Camera-type eye (tissue), 1 donor: ENCODE results near the gene POGZ. TPM values are rescaled to one million over a fixed set of nuclear protein-coding genes. Genes with fewer than 3 reads are reported as not detected.

ENCODE experiments used
- total RNA-seq: library from RNA; depleted of rRNA; stranded (reverse); fragments of >200 nt; gene quantifications from one replicate; pipeline ENCODE4 v1.2.3, GENCODE V29; 2014

Gene POGZ
- total RNA-seq: 117 TPM

GRCh38 chr1:151459331-151460046 lies at the start of gene POGZ:
TSS of gene POGZ (minus strand) at chr1:151459494. CDS start at chr1:151442204, 17,290 bp downstream.

GRCh38 chr1:151399324-151400171 lies 59.7 kb downstream of the POGZ start, which contains the start of gene PSMB4:
TSS of gene PSMB4 (plus strand) at chr1:151399573. CDS start at chr1:151399588, 15 bp downstream.

GRCh38 chr1:151372058-151372934 lies 87.0 kb downstream of the POGZ start, which contains the start of gene SELENBP1:
TSS of gene SELENBP1 (minus strand) at chr1:151372705. CDS start at chr1:151372641, 64 bp downstream.

Other genes with a start within 250 kb of the POGZ start
- 101 TPM for gene PSMD4, start 204.8 kb downstream of the POGZ start, total RNA-seq
- gene ZNF687, start 177.2 kb downstream of the POGZ start, total RNA-seq: 46.3 TPM
- 59.9 TPM for gene PI4KB, start 132.1 kb downstream of the POGZ start, total RNA-seq
- 34.7 TPM for gene RFX5, start 112.2 kb downstream of the POGZ start, total RNA-seq
- 30.8 TPM for gene SELENBP1, start 86.8 kb downstream of the POGZ start, total RNA-seq
- gene PSMB4, start 59.9 kb downstream of the POGZ start, total RNA-seq: 169 TPM
- gene CGN, start 51.9 kb upstream of the POGZ start, total RNA-seq: 27.3 TPM
- gene TUFT1, start 80.8 kb upstream of the POGZ start, total RNA-seq: 16.2 TPM
- gene SNX27, start 152.6 kb upstream of the POGZ start, total RNA-seq: 72.8 TPM